ENCODE data around the gene THAP12. TPM values are rescaled to one million over a fixed set of nuclear protein-coding genes. Genes with fewer than 3 reads are reported as not detected.

The THAP12 gene
- total RNA-seq, 1 donor from 2014 or later, result 36.8 TPM

DNA sequence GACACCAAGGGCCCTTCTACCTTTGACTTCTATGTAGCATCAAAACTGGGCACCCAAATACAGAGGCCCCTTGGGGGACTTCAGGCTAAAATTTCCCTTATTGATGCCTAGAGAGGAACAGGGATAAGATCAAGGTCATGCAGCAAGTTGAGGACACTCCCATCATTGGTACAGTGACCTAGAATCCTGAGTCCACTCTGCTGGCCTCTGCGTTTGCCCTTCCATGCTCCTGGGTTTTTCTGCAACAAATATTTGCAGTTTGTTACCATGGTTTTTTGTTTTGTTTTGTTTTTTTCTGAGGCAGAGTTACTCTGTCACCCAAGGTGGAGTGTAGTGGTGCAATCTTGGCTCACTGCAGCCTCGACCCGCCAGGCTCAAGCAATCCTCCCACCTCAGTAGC, 64.2 kb downstream of the THAP12 start:
- Mint-ChIP-seq H3K4me3 (ENCODE audit: unreplicated experiment) (no peak overlapping the region), H3K36me3 (ENCODE audit: unreplicated experiment) (no peaks in the 10 kb centered on the region), H3K27ac (ENCODE audit: unreplicated experiment) (no peak overlapping the region), H3K27me3 (ENCODE audit: unreplicated experiment) (peaks cover 27% of the 10 kb centered on the region), H3K9me3 (ENCODE audit: unreplicated experiment) (no peaks in the 10 kb centered on the region), H3K4me1 (ENCODE audit: unreplicated experiment) (peaks cover 3% of the 10 kb centered on the region)
- TF ChIP-seq CTCF (IDR thresholded peaks at IDR 0.05), result no peak
- DNase-seq (ENCODE audit: extremely low spot score, unreplicated experiment), result no peak

GRCh38 chr11:76315182-76315853, 65.6 kb downstream of the THAP12 start:
- Mint-ChIP-seq H3K4me1 (ENCODE audit: unreplicated experiment) (peaks cover 3% of the 10 kb centered on the region), H3K9me3 (ENCODE audit: unreplicated experiment) (no peaks in the 10 kb centered on the region), H3K27ac (ENCODE audit: unreplicated experiment) (no peak overlapping the region), H3K27me3 (ENCODE audit: unreplicated experiment) (peaks cover 16% of the 10 kb centered on the region), H3K4me3 (ENCODE audit: unreplicated experiment) (no peak overlapping the region), H3K36me3 (ENCODE audit: unreplicated experiment) (no peaks in the 10 kb centered on the region)
- TF ChIP-seq CTCF (IDR thresholded peaks at IDR 0.05), result no peak
- DNase-seq (ENCODE audit: extremely low spot score, unreplicated experiment), result no peak

GRCh38 chr11:76314741-76315090, 66.2 kb downstream of the THAP12 start:
- no peak overlapping the region for H3K4me3 Mint-ChIP-seq (ENCODE audit: unreplicated experiment)
- DNase-seq (ENCODE audit: extremely low spot score, unreplicated experiment), result no peak
- no peaks in the 10 kb centered on the region for H3K36me3 Mint-ChIP-seq (ENCODE audit: unreplicated experiment)
- peaks cover 3% of the 10 kb centered on the region for H3K4me1 Mint-ChIP-seq (ENCODE audit: unreplicated experiment)
- H3K27me3 Mint-ChIP-seq (ENCODE audit: unreplicated experiment), result peaks cover 16% of the 10 kb centered on the region
- no peak for TF ChIP-seq CTCF (IDR thresholded peaks at IDR 0.05)
- no peaks in the 10 kb centered on the region for H3K9me3 Mint-ChIP-seq (ENCODE audit: unreplicated experiment)
- H3K27ac Mint-ChIP-seq (ENCODE audit: unreplicated experiment), result no peak overlapping the region

- no peak for DNase-seq (ENCODE audit: extremely low spot score, unreplicated experiment)
- H3K27ac Mint-ChIP-seq (ENCODE audit: unreplicated experiment), result no peak overlapping the region
- H3K27me3 Mint-ChIP-seq (ENCODE audit: unreplicated experiment), result peaks cover 18% of the 10 kb centered on the region
- no peaks in the 10 kb centered on the region for H3K36me3 Mint-ChIP-seq (ENCODE audit: unreplicated experiment)
- H3K4me3 Mint-ChIP-seq (ENCODE audit: unreplicated experiment), result no peak overlapping the region
- no peak for TF ChIP-seq CTCF (IDR thresholded peaks at IDR 0.05)
- no peaks in the 10 kb centered on the region for H3K9me3 Mint-ChIP-seq (ENCODE audit: unreplicated experiment)
- H3K4me1 Mint-ChIP-seq (ENCODE audit: unreplicated experiment), result peaks cover 3% of the 10 kb centered on the region
These were observed 66.8 kb downstream of the THAP12 start for GRCh38 chr11:76313913-76314740.

GRCh38 chr11:76313271-76313670, 67.7 kb downstream of the THAP12 start:
- Mint-ChIP-seq H3K27me3 (ENCODE audit: unreplicated experiment) (peaks cover 18% of the 10 kb centered on the region), H3K36me3 (ENCODE audit: unreplicated experiment) (no peaks in the 10 kb centered on the region), H3K4me1 (ENCODE audit: unreplicated experiment) (peaks cover 3% of the 10 kb centered on the region), H3K9me3 (ENCODE audit: unreplicated experiment) (no peaks in the 10 kb centered on the region), H3K27ac (ENCODE audit: unreplicated experiment) (no peak overlapping the region), H3K4me3 (ENCODE audit: unreplicated experiment) (no peak overlapping the region)
- no peak for DNase-seq (ENCODE audit: extremely low spot score, unreplicated experiment)
- TF ChIP-seq CTCF (IDR thresholded peaks at IDR 0.05), result no peak

All from osteocyte (in vitro differentiated cells).